HepG2 (cell line): Measurements from ENCODE around the gene MOG.

Experiments
- EZH2 ChIP-seq: conservative IDR thresholded peaks from 2 replicates; pipeline ENCODE4 v1.6.1; 2012; ENCODE audit warnings: mild to moderate bottlenecking, low read depth, low read length, moderate library complexity
- FOXP1 ChIP-seq, 2 experiments: fragments of 450-650 bp in 1 of 2; IDR thresholded peaks; 2 replicates each; pipeline ENCODE4 v1.6.1; 2017 to 2018; ENCODE audit warnings: antibody characterized with exemption in 1 of 2
- MLX ChIP-seq: IDR thresholded peaks from 2 replicates; pipeline ENCODE4 v1.6.1; 2016
- ZBTB26 ChIP-seq: IDR thresholded peaks from 2 replicates; pipeline ENCODE4 v1.6.1; 2016; ENCODE audit warnings: missing compliant biosample characterization, missing genetic modification reagents, borderline replicate concordance
- ZNF124 ChIP-seq: sonication (generic); formaldehyde crosslinking; IDR thresholded peaks from 2 replicates; pipeline ENCODE4 v1.4.0; 2020; ENCODE audit warnings: missing genetic modification reagents

GRCh38 chr6:29680904-29681303 is 24.0 kb downstream of the MOG start, which contains the start of gene ZFP57:
- TF ChIP-seq ZNF124 (CRISPR knock-in tag), result no peak
- no peak for TF ChIP-seq EZH2
- TF ChIP-seq ZBTB26 (CRISPR knock-in tag), result no peak
- TF ChIP-seq MLX (CRISPR knock-in tag), result no peak
- TF ChIP-seq FOXP1 (IDR thresholded peaks at IDR 0.05), result no peak
- no peak for TF ChIP-seq FOXP1 (CRISPR knock-in tag; IDR thresholded peaks at IDR 0.05)
